Left ventricle myocardium inferior (tissue), 1 donor: ENCODE data around the gene RTN4IP1. TPM values are rescaled to one million over a fixed set of nuclear protein-coding genes. Genes with fewer than 3 reads are reported as not detected.

ENCODE experiments used
- DNase-seq: peaks from one replicate; pipeline ENCODE4 v3.0.0-alpha.2; 2020
- H3K27ac ChIP-seq: fragments of 200-600 bp; replicated peaks from 2 replicates; pipeline ENCODE4 v1.8.0; 2021
- H3K27me3 ChIP-seq: fragments of 200-600 bp; 2 replicates; pipeline ENCODE4 v1.8.0; 2021; ENCODE audit warnings: low read depth
- H3K36me3 ChIP-seq: fragments of 200-600 bp; 2 replicates; pipeline ENCODE4 v1.8.0; 2021
- H3K4me1 ChIP-seq: fragments of 200-600 bp; 2 replicates; pipeline ENCODE4 v1.8.0; 2021
- H3K4me3 ChIP-seq: fragments of 200-600 bp; 2 replicates; pipeline ENCODE4 v1.8.0; 2021; ENCODE audit warnings: mild to moderate bottlenecking, moderate library complexity
- H3K9me3 ChIP-seq: fragments of 200-600 bp; replicated peaks from 2 replicates; pipeline ENCODE4 v1.8.0; 2021
- intact Hi-C: fragments of 100-400 bp; cut with micrococcal nuclease; formaldehyde crosslinking; loops from one replicate; pipeline ENCODE4 v1.11.0; 2022
- total RNA-seq: library from RNA; stranded (reverse); fragmentation: NEBNext Ultra II Directional; extraction: Animal tissue kit (Norgen Biotek cat#: 25700); gene quantifications from one replicate; pipeline ENCODE4 v1.2.1, GENCODE V29; 2021
- TF ChIP-seq, protein P1 (sequence below): fragments of 200-600 bp; IDR thresholded peaks from 2 replicates; pipeline ENCODE4 v1.8.0; 2021; ENCODE audit warnings: antibody characterized with exemption, mild to moderate bottlenecking, borderline replicate concordance
- donor health status: DM: no; HTN: yes; CAD: no; lungs with severe emphysema.

RTN4IP1 gene
- total RNA-seq, 1 donor from 2014 or later, result 21.5 TPM

DNA sequence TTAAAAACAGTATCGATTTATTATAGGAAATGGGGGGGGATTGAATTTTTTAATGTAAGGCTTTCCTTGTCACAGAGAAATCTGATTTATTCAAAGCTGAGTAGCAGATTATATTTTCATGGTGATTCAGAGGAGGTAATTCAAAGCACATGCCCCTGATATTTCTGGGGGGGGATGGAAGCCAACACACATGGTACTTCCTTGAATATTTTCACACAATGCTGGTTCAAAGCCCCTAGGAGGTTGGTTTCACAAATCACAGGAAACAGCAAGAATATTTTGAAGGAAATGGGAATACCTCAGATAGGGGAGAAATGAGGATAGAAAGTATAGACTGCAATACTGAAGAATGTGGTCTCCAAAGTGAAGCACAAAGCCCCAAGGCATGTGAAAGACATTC is 98.8 kb downstream of the RTN4IP1 start:
- H3K36me3 ChIP-seq, result no peaks in the 10 kb centered on the region
- DNase-seq, result no peak
- TF ChIP-seq, protein P1, sequence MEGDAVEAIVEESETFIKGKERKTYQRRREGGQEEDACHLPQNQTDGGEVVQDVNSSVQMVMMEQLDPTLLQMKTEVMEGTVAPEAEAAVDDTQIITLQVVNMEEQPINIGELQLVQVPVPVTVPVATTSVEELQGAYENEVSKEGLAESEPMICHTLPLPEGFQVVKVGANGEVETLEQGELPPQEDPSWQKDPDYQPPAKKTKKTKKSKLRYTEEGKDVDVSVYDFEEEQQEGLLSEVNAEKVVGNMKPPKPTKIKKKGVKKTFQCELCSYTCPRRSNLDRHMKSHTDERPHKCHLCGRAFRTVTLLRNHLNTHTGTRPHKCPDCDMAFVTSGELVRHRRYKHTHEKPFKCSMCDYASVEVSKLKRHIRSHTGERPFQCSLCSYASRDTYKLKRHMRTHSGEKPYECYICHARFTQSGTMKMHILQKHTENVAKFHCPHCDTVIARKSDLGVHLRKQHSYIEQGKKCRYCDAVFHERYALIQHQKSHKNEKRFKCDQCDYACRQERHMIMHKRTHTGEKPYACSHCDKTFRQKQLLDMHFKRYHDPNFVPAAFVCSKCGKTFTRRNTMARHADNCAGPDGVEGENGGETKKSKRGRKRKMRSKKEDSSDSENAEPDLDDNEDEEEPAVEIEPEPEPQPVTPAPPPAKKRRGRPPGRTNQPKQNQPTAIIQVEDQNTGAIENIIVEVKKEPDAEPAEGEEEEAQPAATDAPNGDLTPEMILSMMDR, result no peak
- H3K9me3 ChIP-seq, result no peaks in the 10 kb centered on the region
- no peaks in the 10 kb centered on the region for H3K27me3 ChIP-seq
- no peak overlapping the region for H3K27ac ChIP-seq
- no peak overlapping the region for H3K4me3 ChIP-seq
- H3K4me1 ChIP-seq, result no peaks in the 10 kb centered on the region
- intact Hi-C loops, result no loop called here

DNA sequence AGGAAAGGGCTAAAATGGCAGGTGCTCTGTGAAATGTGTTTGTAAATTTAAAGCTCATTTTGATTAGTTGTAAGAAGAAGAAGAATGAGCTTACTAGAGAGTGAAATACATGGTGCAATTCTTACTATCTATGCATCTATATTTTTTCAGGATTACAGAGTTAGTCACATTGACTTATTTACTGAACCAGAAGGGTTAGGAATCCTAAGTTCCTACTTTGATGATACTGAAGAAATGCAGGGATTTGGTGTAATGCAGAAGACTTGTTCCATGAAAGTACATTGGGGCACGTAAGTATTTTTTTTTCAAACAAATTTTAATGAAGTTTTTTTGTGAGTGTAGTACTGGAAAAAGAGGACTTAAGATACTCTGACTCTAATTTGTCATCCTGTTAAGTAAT is 99.3 kb downstream of the RTN4IP1 start:
- Histone ChIP-seq H3K4me1 (no peaks in the 10 kb centered on the region), H3K27ac (no peak overlapping the region), H3K9me3 (no peaks in the 10 kb centered on the region), H3K36me3 (no peaks in the 10 kb centered on the region), H3K27me3 (no peaks in the 10 kb centered on the region), H3K4me3 (no peak overlapping the region)
- DNase-seq, result no peak
- TF ChIP-seq, protein P1, result no peak
- intact Hi-C loops, result no loop called here

DNA sequence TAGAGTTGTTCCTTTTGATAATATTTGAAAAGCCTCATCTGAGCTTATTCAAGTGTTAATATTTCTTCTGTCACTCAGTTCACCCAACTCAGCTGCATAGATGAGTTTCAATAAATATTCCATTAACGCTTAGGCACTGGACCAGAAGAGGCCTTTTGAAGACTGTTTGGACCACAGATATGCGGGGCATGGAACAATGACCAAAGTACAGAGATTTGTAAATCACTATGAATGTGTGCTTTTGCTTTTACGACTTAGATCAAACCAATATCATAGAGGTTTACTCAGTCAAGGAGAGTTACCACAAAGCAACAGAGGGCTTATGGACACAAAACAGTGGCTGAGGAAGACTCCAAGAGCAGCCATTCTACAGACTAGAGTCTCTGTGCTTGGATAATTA is 99.9 kb downstream of the RTN4IP1 start:
- no peak overlapping the region for H3K4me3 ChIP-seq
- DNase-seq, result no peak
- H3K36me3 ChIP-seq, result no peaks in the 10 kb centered on the region
- H3K4me1 ChIP-seq, result no peaks in the 10 kb centered on the region
- TF ChIP-seq, protein P1, result no peak
- H3K9me3 ChIP-seq, result no peaks in the 10 kb centered on the region
- H3K27me3 ChIP-seq, result no peaks in the 10 kb centered on the region
- intact Hi-C loops, result no loop called here
- H3K27ac ChIP-seq, result no peak overlapping the region

DNA sequence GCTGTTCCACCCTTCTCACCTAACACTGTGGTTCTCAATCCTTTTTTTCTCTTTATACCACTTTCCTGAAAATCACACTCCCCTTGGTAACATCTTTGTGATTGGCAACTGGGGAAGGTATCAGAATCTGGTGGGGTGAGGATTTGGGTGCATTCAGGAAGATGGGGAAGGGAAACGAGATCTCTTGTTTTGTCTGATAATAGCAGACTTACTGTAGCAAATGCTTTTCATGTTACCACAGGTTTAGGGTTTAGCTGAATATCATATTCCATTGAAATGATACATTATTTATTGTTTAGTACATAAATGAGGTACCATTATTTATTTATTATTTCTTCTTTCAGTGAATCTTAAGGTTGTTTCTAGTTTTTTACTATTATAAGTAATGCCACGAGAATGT is 100.8 kb downstream of the RTN4IP1 start:
- Histone ChIP-seq H3K36me3 (no peaks in the 10 kb centered on the region), H3K4me3 (no peak overlapping the region), H3K27ac (no peak overlapping the region), H3K27me3 (no peaks in the 10 kb centered on the region), H3K4me1 (no peaks in the 10 kb centered on the region), H3K9me3 (no peaks in the 10 kb centered on the region)
- no peak for DNase-seq
- intact Hi-C loops, result no loop called here
- TF ChIP-seq, protein P1, result no peak

DNA sequence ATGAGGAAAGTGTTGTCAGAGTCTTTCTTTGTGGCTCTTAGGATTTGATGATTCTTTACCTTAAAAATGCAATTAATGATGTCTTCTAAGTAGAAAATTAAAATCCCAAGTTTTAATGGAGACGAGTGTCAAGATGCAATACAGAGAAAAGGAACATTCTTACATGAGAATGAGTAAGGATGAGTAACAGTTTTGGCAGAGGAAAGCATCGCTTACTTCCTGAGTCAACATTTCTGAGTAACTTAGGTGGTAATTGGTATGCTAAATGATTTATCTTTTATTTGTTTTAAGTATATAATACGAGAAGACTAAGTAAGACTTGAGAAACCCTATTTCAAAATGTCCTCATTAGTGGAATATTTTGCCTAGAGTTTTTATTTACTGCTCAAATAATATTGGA is 101.3 kb downstream of the RTN4IP1 start:
- intact Hi-C loops, result no loop called here
- Histone ChIP-seq H3K27me3 (no peaks in the 10 kb centered on the region), H3K36me3 (no peaks in the 10 kb centered on the region), H3K4me1 (no peaks in the 10 kb centered on the region), H3K9me3 (no peaks in the 10 kb centered on the region), H3K4me3 (no peak overlapping the region), H3K27ac (no peak overlapping the region)
- TF ChIP-seq, protein P1, result no peak
- DNase-seq, result no peak

DNA sequence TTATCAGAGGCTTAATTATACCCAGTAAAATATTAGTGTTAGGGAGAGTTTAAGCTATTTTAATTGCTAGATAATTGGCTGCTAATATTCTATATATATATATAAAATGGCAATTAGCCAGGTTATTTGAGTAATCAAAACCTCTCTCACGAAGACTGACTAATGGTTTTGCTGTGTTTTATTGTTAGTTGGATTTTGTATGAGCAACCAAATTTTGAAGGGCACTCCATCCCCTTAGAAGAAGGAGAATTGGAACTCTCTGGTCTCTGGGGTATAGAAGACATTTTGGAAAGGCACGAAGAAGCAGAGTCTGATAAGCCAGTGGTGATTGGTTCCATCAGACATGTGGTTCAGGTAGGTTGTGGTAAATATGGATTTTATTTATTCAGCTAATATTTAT is 102.2 kb downstream of the RTN4IP1 start:
- TF ChIP-seq, protein P1, result no peak

More for the DNA sequence above, 102.2 kb downstream of the RTN4IP1 start:
- H3K4me3 ChIP-seq, result no peak overlapping the region
- H3K36me3 ChIP-seq, result no peaks in the 10 kb centered on the region
- H3K27ac ChIP-seq, result no peak overlapping the region
- no peaks in the 10 kb centered on the region for H3K9me3 ChIP-seq
- no peaks in the 10 kb centered on the region for H3K4me1 ChIP-seq
- H3K27me3 ChIP-seq, result no peaks in the 10 kb centered on the region
- intact Hi-C loops, result no loop called here
- no peak for DNase-seq
